OCI-LY3 (cell line): ENCODE data around the gene PTP4A2.

Source experiments
- CTCF ChIP-seq: fragments of 200-600, 300-600 bp; sonication (generic); IDR thresholded peaks from 2 replicates; pipeline ENCODE4 v1.5.1; 2014; ENCODE audit warnings: antibody characterized with exemption, low read length, low read depth
- EZH2phosphoT487 ChIP-seq: fragments of 200-600 bp; shearing (Covaris generic); IDR thresholded peaks from 2 replicates; pipeline ENCODE4 v1.6.1; 2018; ENCODE audit warnings: antibody characterized with exemption, mixed run types, low read depth

- TF ChIP-seq CTCF (no peak), EZH2phosphoT487 (no peak)
Observed at GRCh38 chr1:31952825-31953220, 14.7 kb upstream of the PTP4A2 start.
